Measurements from ENCODE around the gene KLF18. TPM values are rescaled to one million over a fixed set of nuclear protein-coding genes. Genes with fewer than 3 reads are reported as not detected.

KLF18 gene
- polyA plus RNA-seq, 1 donor (not counting 4 experiments of a cell fraction or from before 2014, with no cell fraction given), result not detected

- Histone ChIP-seq H3K9me3 (ENCODE audit: control insufficient read depth, low read depth, low read length) (no peaks in the 10 kb centered on the region), H3K4me1 (ENCODE audit: control insufficient read depth, extremely low read depth, insufficient read depth, low read length) (no peaks in the 10 kb centered on the region), H3K36me3 (ENCODE audit: control insufficient read depth in 2 of 2, extremely low read depth in 1 of 2, insufficient read depth in 2 of 2, low read length in 2 of 2) (no peaks in the 10 kb centered on the region), H3K4me3 (ENCODE audit: control insufficient read depth in 2 of 3, extremely low read depth in 1 of 3, insufficient read depth in 2 of 3, low read depth in 1 of 3, low read length in 3 of 3) (no peak overlapping the region), H4K20me1 (ENCODE audit: control insufficient read depth, extremely low read depth, insufficient read depth, low read length) (no peaks in the 10 kb centered on the region), H3K27ac (ENCODE audit: control insufficient read depth, insufficient read depth, low read length) (no peak overlapping the region), H3K79me2 (ENCODE audit: control insufficient read depth, insufficient read depth, low read length) (no peaks in the 10 kb centered on the region), H3K9me1 (ENCODE audit: control insufficient read depth, extremely low read depth, insufficient read depth, low read length) (no peaks in the 10 kb centered on the region), H2AFZ (ENCODE audit: control insufficient read depth, low read length) (no peak overlapping the region), H3K4me2 (ENCODE audit: control insufficient read depth, extremely low read depth, insufficient read depth, low read depth, low read length) (no peak overlapping the region), H3K9ac (ENCODE audit: control insufficient read depth, extremely low read depth, insufficient read depth, low read length) (no peak overlapping the region), H3K27me3 (ENCODE audit: control insufficient read depth, extremely low read depth, insufficient read depth, low read length) (peaks cover 4% of the 10 kb centered on the region)
- dilution Hi-C loops (cut with MboI; ENCODE audit: extremely low pct_ligation_motif_present, low sequenced_read_pairs), result no loop called here
- DNase-seq (ENCODE audit: low read depth, low spot score), result no peak
- FAIRE-seq, result no peak
- TF ChIP-seq CTCF (optimal IDR thresholded peaks at IDR 0.05 in 1 of 3, IDR thresholded peaks at IDR 0.05 in 1 of 3, conservative IDR thresholded peaks at IDR 0.05 in 1 of 3; ENCODE audit: extremely low read depth in 1 of 3, insufficient read depth in 2 of 3, low read length in 3 of 3) (no peak), EZH2 (IDR thresholded peaks at IDR 0.05; ENCODE audit: low read length) (no peak)
Observed at GRCh38 chr1:44134071-44134920, 7.1 kb downstream of the KLF18 start.

- Histone ChIP-seq H4K20me1 (ENCODE audit: control insufficient read depth, extremely low read depth, insufficient read depth, low read length) (no peaks in the 10 kb centered on the region), H3K4me3 (ENCODE audit: control insufficient read depth in 2 of 3, extremely low read depth in 1 of 3, insufficient read depth in 2 of 3, low read depth in 1 of 3, low read length in 3 of 3) (no peak overlapping the region), H3K9me3 (ENCODE audit: control insufficient read depth, low read depth, low read length) (no peaks in the 10 kb centered on the region), H3K9ac (ENCODE audit: control insufficient read depth, extremely low read depth, insufficient read depth, low read length) (no peak overlapping the region), H3K4me2 (ENCODE audit: control insufficient read depth, extremely low read depth, insufficient read depth, low read depth, low read length) (no peak overlapping the region), H2AFZ (ENCODE audit: control insufficient read depth, low read length) (no peak overlapping the region), H3K4me1 (ENCODE audit: control insufficient read depth, extremely low read depth, insufficient read depth, low read length) (no peaks in the 10 kb centered on the region), H3K27me3 (ENCODE audit: control insufficient read depth, extremely low read depth, insufficient read depth, low read length) (peaks cover 4% of the 10 kb centered on the region), H3K79me2 (ENCODE audit: control insufficient read depth, insufficient read depth, low read length) (no peaks in the 10 kb centered on the region), H3K9me1 (ENCODE audit: control insufficient read depth, extremely low read depth, insufficient read depth, low read length) (no peaks in the 10 kb centered on the region), H3K27ac (ENCODE audit: control insufficient read depth, insufficient read depth, low read length) (no peak overlapping the region), H3K36me3 (ENCODE audit: control insufficient read depth in 2 of 2, extremely low read depth in 1 of 2, insufficient read depth in 2 of 2, low read length in 2 of 2) (no peaks in the 10 kb centered on the region)
- no peak for TF ChIP-seq CTCF (optimal IDR thresholded peaks at IDR 0.05 in 1 of 3, IDR thresholded peaks at IDR 0.05 in 1 of 3, conservative IDR thresholded peaks at IDR 0.05 in 1 of 3; ENCODE audit: extremely low read depth in 1 of 3, insufficient read depth in 2 of 3, low read length in 3 of 3)
- no peak for TF ChIP-seq EZH2 (IDR thresholded peaks at IDR 0.05; ENCODE audit: low read length)
- FAIRE-seq (no peak), DNase-seq (ENCODE audit: low read depth, low spot score) (no peak)
- dilution Hi-C loops (cut with MboI; ENCODE audit: extremely low pct_ligation_motif_present, low sequenced_read_pairs), result no loop called here
Observed at GRCh38 chr1:44131411-44131810, 10.0 kb downstream of the KLF18 start.

Data from keratinocyte (primary cell).